ENCODE measurements around the gene PJA2.

- TF ChIP-seq CTCF (IDR thresholded peaks at IDR 0.05) (no peak), POLR2A (IDR thresholded peaks at IDR 0.05) (no peak), EP300 (IDR thresholded peaks at IDR 0.05) (no peak)
Measured at GRCh38 chr5:109390188-109390587, 19.6 kb downstream of the PJA2 start.
